SK-N-SH treated with all-trans-retinoic acid at 6 μM for 48 hours (cell line): ENCODE data around the gene LRRC55.

ENCODE experiments used
- ARNTL ChIP-seq: fragments of 450-650 bp; formaldehyde crosslinking; IDR thresholded peaks from 2 replicates; pipeline ENCODE4 v1.5.0; 2020; ENCODE audit warnings: low read depth, mild to moderate bottlenecking, moderate library complexity, borderline replicate concordance
- GLIS3 ChIP-seq: fragments of 250-450 bp; sonication (Bioruptor Pico); IDR thresholded peaks from 2 replicates; pipeline ENCODE4 v1.5.0; 2020; ENCODE audit warnings: mild to moderate bottlenecking, moderate library complexity
- RARB ChIP-seq: fragments of 250-450 bp; sonication (Bioruptor Pico); IDR thresholded peaks from 2 replicates; pipeline ENCODE4 v1.8.0; 2021; ENCODE audit warnings: mild to moderate bottlenecking, moderate library complexity
- ZC3H10 ChIP-seq: fragments of 250-450 bp; sonication (Bioruptor Pico); IDR thresholded peaks from 2 replicates; pipeline ENCODE4 v1.5.1; 2021; ENCODE audit warnings: mild to moderate bottlenecking, moderate library complexity
- ZFP3 ChIP-seq: fragments of 250-450 bp; sonication (Bioruptor Pico); IDR thresholded peaks from 2 replicates; pipeline ENCODE4 v1.5.0; 2020; ENCODE audit warnings: mild to moderate bottlenecking, moderate library complexity
- ZFP30 ChIP-seq: fragments of 450-650 bp; formaldehyde crosslinking; IDR thresholded peaks from 2 replicates; pipeline ENCODE4 v1.5.0; 2022; ENCODE audit warnings: mild to moderate bottlenecking, moderate library complexity
- TF ChIP-seq, protein P1 (sequence below): fragments of 250-450 bp; sonication (Bioruptor Pico); IDR thresholded peaks from 2 replicates; pipeline ENCODE4 v1.8.0; 2020; ENCODE audit warnings: mild to moderate bottlenecking, moderate library complexity, borderline replicate concordance

DNA sequence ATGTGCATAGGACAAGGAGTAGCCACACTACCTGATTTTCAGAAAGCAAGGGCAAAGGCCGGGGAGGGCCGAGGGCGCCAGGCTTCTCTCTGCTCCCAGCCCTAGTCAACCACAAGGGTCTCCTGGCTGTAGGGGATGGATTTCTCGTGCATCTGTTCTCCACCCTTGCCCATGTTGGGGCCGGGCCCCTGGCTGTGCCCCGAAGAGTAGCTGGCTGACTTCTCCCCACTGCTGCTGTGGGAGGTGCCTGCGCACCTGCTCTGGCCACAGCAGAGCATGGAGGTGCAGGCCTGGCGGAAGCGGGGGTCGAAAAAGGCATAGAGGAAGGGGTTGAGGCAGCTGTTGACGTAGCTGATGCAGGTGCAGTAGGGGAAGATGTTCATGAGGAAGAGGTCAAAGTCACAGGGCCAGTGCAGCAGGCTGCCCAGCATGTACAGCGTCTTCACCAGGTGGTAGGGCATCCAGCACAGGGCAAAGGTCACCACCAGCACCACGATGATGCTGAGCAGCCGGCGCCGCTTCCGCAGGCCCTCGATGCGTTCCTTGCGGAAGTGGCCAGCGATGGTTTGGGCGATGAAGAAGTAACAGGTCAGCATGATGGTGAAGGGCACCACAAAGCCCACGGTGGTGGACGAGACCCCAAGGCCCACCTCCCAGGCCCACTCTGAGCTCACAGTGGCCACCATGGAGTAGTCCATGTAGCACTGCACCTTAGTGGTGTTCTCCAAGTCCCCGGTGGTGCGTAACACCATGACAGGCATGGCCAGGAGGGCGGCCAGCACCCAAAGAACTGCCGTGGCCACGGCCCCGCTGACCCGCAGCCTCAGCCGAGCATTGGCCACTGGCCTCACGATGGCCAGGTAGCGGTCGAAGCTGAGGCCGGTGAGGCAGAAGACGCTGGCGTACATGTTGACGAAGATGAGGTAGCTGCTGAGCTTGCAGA, 54.3 kb downstream of the LRRC55 start:
- TF ChIP-seq ZFP30 (CRISPR knock-in tag) (no peak), RARB (no peak), ARNTL (no peak), ZFP3 (CRISPR knock-in tag) (no peak), ZC3H10 (CRISPR knock-in tag) (no peak), GLIS3 (CRISPR knock-in tag) (no peak)
- TF ChIP-seq, protein P1, sequence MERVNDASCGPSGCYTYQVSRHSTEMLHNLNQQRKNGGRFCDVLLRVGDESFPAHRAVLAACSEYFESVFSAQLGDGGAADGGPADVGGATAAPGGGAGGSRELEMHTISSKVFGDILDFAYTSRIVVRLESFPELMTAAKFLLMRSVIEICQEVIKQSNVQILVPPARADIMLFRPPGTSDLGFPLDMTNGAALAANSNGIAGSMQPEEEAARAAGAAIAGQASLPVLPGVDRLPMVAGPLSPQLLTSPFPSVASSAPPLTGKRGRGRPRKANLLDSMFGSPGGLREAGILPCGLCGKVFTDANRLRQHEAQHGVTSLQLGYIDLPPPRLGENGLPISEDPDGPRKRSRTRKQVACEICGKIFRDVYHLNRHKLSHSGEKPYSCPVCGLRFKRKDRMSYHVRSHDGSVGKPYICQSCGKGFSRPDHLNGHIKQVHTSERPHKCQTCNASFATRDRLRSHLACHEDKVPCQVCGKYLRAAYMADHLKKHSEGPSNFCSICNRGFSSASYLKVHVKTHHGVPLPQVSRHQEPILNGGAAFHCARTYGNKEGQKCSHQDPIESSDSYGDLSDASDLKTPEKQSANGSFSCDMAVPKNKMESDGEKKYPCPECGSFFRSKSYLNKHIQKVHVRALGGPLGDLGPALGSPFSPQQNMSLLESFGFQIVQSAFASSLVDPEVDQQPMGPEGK (CRISPR knock-in tag) = no peak
